ENCODE results near the gene ZSWIM6. TPM values are rescaled to one million over a fixed set of nuclear protein-coding genes. Genes with fewer than 3 reads are reported as not detected.
A peak's percentile ranks its signal among the peaks of the same experiment; 100 is the strongest.
"Not testable (repeated sequence)": the region's sequence is repeated elsewhere in the genome, so short reads cannot be mapped to it uniquely, and the experiment has no call there.

Gene ZSWIM6
- total RNA-seq, 1 donor from 2014 or later, result 48.5 TPM

DNA sequence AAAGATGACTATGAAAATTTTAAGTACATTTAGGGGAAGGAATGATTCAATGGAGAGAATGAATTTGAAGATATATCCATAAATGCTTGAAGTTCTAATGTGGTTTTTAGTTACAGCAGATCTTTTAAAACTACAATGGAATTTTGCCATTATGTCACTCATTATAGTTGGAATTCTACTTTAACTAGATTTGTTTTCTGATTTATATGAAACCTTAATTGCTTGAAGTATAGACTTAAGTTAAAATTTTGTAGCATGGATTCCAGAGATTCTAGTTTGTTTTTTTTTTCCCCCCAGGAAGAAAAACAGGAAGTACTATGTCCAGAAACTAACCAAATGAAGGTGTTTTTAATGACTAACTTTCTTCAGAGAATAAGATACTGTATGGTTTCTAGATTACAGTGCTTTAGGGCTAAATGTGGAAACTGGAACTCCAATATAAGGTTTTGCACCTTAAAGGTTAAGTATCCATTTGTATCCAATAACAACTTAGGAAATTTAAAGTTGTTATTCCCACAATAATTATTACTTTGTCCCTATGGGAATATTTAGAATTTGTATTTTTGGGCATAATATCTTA, 70.3 kb downstream of the ZSWIM6 start:
- peak; percentile 8 for FAIRE-seq

GRCh38 chr5:61402970-61403900, 71.2 kb downstream of the ZSWIM6 start:
- DNase-seq (ENCODE audit: low spot score in 2 of 2), result no peak

More for the DNA sequence above, 70.3 kb downstream of the ZSWIM6 start:
- no peak for DNase-seq (ENCODE audit: low spot score in 2 of 2)

DNA sequence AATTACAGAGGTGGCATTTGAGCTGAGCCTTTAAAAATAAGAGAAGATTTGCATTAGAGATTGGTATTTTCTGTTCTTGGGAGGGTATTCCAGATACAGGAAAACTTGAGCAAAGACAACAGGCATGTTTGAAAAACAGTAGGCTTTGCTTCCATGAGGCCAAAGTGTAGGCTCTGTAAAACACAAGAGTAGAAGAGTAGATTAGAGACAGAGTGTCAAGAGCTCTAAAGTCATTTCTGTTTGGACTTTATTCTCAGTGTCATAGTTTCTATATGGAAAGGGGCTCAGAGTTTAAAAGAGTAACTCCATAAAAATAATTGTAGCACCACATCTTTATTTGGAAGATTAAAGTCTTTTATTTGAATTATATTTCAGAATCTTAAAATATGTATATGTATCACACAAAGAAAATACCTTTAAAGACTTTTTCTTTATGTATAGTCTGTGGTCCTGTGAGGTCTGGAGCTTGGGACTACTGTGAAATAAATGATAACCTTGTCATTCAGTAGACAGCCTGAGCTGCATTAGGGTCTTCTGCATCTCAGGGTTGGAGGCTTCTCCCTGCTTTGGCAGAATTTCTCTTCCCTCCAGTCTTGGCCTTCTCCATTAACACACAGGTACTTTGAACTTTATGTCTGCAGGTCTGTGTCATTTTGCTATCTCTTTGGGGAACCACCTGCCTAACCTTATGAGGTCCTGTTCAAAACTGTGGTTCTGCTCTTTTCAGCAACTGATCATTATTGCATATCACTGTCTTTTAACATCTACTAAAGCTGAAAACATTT, 73.6 kb downstream of the ZSWIM6 start:
- DNase-seq (ENCODE audit: low spot score in 2 of 2) (no peak), FAIRE-seq (no peak)

More at GRCh38 chr5:61402970-61403900, 71.2 kb downstream of the ZSWIM6 start:
- FAIRE-seq, result no peak

DNA sequence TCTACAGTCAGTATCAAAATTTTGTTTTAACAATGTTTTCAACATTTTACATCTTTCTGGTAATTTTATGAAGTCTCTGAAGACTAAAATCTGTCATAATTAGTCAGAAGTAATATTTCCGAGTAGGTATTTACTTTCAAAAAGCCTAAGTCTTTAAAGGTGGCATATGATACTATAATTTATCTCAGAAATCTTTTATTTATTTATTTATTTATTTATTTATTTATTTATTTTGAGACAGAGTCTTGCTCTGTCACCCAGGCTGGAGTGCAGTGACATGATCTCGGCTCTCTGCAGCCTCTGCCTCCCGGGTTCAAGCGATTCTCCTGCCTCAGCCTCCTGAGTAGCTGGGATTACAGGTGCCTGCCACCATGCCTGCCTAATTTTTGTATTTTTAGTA, 74.4 kb downstream of the ZSWIM6 start:
- DNase-seq (ENCODE audit: low spot score in 2 of 2); FAIRE-seq: not testable (repeated sequence)

GRCh38 chr5:61407706-61408270, 75.7 kb downstream of the ZSWIM6 start:
- no peak for FAIRE-seq
- no peak for DNase-seq (ENCODE audit: low spot score in 2 of 2)

GRCh38 chr5:61408476-61409168, 76.6 kb downstream of the ZSWIM6 start:
- FAIRE-seq (peak; percentile 40), DNase-seq (ENCODE audit: low spot score in 2 of 2) (peak; percentile 82 to 95)

- FAIRE-seq, result no peak
- no peak for DNase-seq (ENCODE audit: low spot score in 2 of 2)
Measured at GRCh38 chr5:61409568-61409967, 77.5 kb downstream of the ZSWIM6 start.

- DNase-seq (ENCODE audit: low spot score in 2 of 2), result no peak
- FAIRE-seq, result no peak
Measured at GRCh38 chr5:61410811-61411210, 78.8 kb downstream of the ZSWIM6 start.

- FAIRE-seq (no peak), DNase-seq (ENCODE audit: low spot score in 2 of 2) (no peak)
Measured at GRCh38 chr5:61412361-61412760, 80.3 kb downstream of the ZSWIM6 start.

DNA sequence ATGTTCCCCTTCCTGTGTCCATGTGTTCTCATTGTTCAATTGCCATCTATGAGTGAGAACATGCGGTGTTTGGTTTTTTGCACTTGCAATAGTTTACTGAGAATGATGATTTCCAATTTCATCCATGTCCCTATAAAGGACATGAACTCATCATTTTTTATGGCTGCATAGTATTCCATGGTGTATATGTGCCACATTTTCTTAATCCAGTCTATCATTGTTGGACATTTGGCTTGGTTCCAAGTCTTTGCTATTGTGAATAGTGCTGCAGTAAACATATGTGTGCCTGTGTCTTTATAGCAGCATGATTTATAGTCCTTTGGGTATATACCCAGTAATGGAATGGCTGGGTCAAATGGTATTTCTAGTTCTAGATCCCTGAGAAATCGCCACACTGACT, 81.1 kb downstream of the ZSWIM6 start:
- not testable (repeated sequence) for DNase-seq (ENCODE audit: low spot score in 2 of 2); FAIRE-seq

- FAIRE-seq, result no peak
- DNase-seq (ENCODE audit: low spot score in 2 of 2), result no peak
Measured at GRCh38 chr5:61414806-61415205, 82.7 kb downstream of the ZSWIM6 start.

GRCh38 chr5:61416010-61416409, 84.0 kb downstream of the ZSWIM6 start:
- FAIRE-seq (no peak), DNase-seq (ENCODE audit: low spot score in 2 of 2) (no peak)

DNA sequence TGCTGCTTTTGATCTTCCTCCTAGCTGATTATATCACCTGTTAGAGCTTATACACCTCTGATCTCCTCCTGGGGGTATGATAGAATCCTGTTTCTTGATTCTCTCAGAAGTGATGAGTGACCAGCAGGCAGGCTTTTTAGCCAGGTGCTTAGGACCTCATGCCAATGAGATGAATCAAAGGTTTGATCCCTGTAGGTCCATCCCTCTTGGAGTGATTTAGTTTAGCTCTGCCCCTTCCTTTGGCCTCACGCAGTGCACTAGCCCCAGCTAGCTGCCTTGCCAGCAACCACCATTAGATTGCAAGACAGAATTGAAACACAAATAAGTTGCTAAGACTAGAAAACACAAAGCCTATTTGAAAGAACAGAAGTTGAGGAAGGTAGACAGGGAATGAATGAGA, 84.4 kb downstream of the ZSWIM6 start:
- FAIRE-seq (no peak), DNase-seq (ENCODE audit: low spot score in 2 of 2) (no peak)

- no peak for DNase-seq (ENCODE audit: low spot score in 2 of 2)
- no peak for FAIRE-seq
Measured at GRCh38 chr5:61417340-61417739, 85.3 kb downstream of the ZSWIM6 start.

DNA sequence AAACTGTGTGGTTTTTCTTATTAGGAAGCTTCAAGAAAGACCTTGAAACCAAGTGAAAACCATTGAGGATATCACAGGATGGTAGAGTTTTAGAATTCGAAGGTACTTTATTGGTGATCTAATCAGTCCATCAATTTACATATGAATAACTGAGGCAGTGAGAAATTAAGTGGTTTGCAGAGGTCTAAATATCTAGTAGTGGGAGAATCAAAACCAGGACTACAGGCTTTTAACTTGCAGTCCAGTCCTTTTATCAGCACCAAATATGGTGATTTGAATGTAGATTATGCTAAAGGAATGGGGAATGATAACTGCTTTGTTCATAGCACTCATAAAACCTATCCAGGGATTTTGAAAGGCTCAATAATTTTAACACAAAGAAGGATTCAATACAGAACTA, 85.8 kb downstream of the ZSWIM6 start:
- no peak for FAIRE-seq

GRCh38 chr5:61419106-61419505, 87.0 kb downstream of the ZSWIM6 start:
- FAIRE-seq (no peak), DNase-seq (ENCODE audit: low spot score in 2 of 2) (no peak)

More for the DNA sequence above, 85.8 kb downstream of the ZSWIM6 start:
- DNase-seq (ENCODE audit: low spot score in 2 of 2), result no peak

GRCh38 chr5:61420016-61420415, 88.0 kb downstream of the ZSWIM6 start:
- FAIRE-seq (no peak), DNase-seq (ENCODE audit: low spot score in 2 of 2) (no peak)

DNA sequence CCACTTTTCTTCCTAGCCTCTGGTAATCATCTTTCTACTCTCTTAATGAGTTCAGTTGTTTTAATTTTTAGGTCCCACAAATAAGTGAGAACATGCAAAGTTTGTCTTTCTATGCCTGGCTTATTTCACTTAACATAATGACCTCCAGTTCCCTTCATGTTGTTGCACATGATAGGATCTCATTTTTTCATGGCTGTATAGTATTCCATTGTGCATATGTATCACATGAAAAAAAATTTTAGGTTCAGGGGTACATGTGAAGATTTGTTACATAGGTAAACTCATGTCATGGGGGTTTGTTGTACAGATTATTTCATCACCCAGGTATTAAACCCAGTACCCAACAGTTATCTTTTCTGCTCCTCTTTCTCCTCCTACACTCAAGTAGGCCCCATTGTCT, 89.2 kb downstream of the ZSWIM6 start:
- FAIRE-seq; DNase-seq (ENCODE audit: low spot score in 2 of 2): not testable (repeated sequence)

GRCh38 chr5:61423487-61424145, 91.6 kb downstream of the ZSWIM6 start:
- FAIRE-seq, result no peak
- DNase-seq (ENCODE audit: low spot score in 2 of 2), result no peak
